ENCODE measurements around the gene RECK.

RECK gene

GRCh38 chr9:36102742-36103495, 66.2 kb downstream of the RECK start:
- Histone ChIP-seq H3K36me3 (ENCODE audit: control insufficient read depth in 4 of 4, insufficient read depth in 4 of 4, low read length in 3 of 4) (no peaks in the 10 kb centered on the region), H3K4me3 (ENCODE audit: control insufficient read depth in 1 of 7, extremely low read depth in 1 of 7, insufficient read depth in 4 of 7, low read depth in 2 of 7, low read length in 6 of 7) (no peak overlapping the region), H3K27ac (ENCODE audit: insufficient read depth in 1 of 2, low read depth in 1 of 2, low read length in 2 of 2, poor library complexity in 1 of 2, severe bottlenecking in 2 of 2) (no peak overlapping the region), H3K4me1 (ENCODE audit: control extremely low read depth in 1 of 4, control insufficient read depth in 4 of 4, insufficient read depth in 4 of 4, low read length in 3 of 4) (peaks cover 0 to 3% (median 0%) of the 10 kb centered on the region in 4 experiments), H3K9me3 (ENCODE audit: control extremely low read depth in 1 of 5, control insufficient read depth in 4 of 5, insufficient read depth in 2 of 5, low read depth in 1 of 5, low read length in 4 of 5) (no peaks in the 10 kb centered on the region), H3K27me3 (replicated peaks in 2 of 5; ENCODE audit: control insufficient read depth in 4 of 5, insufficient read depth in 5 of 5, low read length in 4 of 5) (no peaks in the 10 kb centered on the region)
- WGBS (ENCODE audit: insufficient coverage), result 78% methylated on average over 8 of the region's 10 CpGs
- CTCF ChIA-PET, result interaction anchor here (0.8 to 9.0 kb wide), 31 partner anchors 11 to 282 kb away, joined by 3 to 214 read pairs (median 5); partner anchors contain the start of genes CCIN, CLTA, GLIPR2 and RECK
- POLR2A ChIA-PET, result interaction anchor here (0.7 kb wide), 1 partner anchor 88 kb away, joined by 3 read pairs; the partner anchor contains the start of gene CLTA
- peak; percentile 88 to 93 (median 91) for DNase-seq

- no peaks in the 10 kb centered on the region for H3K4me1 ChIP-seq (ENCODE audit: control extremely low read depth in 1 of 4, control insufficient read depth in 4 of 4, insufficient read depth in 4 of 4, low read length in 3 of 4)
- POLR2A ChIA-PET, result no interaction called here
- no peak overlapping the region for H3K4me3 ChIP-seq (ENCODE audit: control insufficient read depth in 1 of 7, extremely low read depth in 1 of 7, insufficient read depth in 4 of 7, low read depth in 2 of 7, low read length in 6 of 7)
- WGBS (ENCODE audit: insufficient coverage), result 93% methylated on average over 2 of the region's 2 CpGs
- no peak for DNase-seq
- CTCF ChIA-PET, result interaction anchor here (1.5 to 1.6 kb wide), 3 partner anchors 57 to 101 kb away, joined by 4 to 8 read pairs (median 5); no protein-coding TSS in a partner anchor
- H3K36me3 ChIP-seq (ENCODE audit: control insufficient read depth in 4 of 4, insufficient read depth in 4 of 4, low read length in 3 of 4), result peaks cover 0 to 5% (median 0%) of the 10 kb centered on the region in 4 experiments
- no peak overlapping the region for H3K27ac ChIP-seq (ENCODE audit: insufficient read depth in 1 of 2, low read depth in 1 of 2, low read length in 2 of 2, poor library complexity in 1 of 2, severe bottlenecking in 2 of 2)
- H3K9me3 ChIP-seq (ENCODE audit: control extremely low read depth in 1 of 5, control insufficient read depth in 4 of 5, insufficient read depth in 2 of 5, low read depth in 1 of 5, low read length in 4 of 5), result no peaks in the 10 kb centered on the region
- no peaks in the 10 kb centered on the region for H3K27me3 ChIP-seq (replicated peaks in 2 of 5; ENCODE audit: control insufficient read depth in 4 of 5, insufficient read depth in 5 of 5, low read length in 4 of 5)
These were observed 72.4 kb downstream of the RECK start for GRCh38 chr9:36109071-36109470.

- peaks cover 0 to 5% (median 0%) of the 10 kb centered on the region in 4 experiments for H3K36me3 ChIP-seq (ENCODE audit: control insufficient read depth in 4 of 4, insufficient read depth in 4 of 4, low read length in 3 of 4)
- POLR2A ChIA-PET, result no interaction called here
- no peaks in the 10 kb centered on the region for H3K4me1 ChIP-seq (ENCODE audit: control extremely low read depth in 1 of 4, control insufficient read depth in 4 of 4, insufficient read depth in 4 of 4, low read length in 3 of 4)
- no peaks in the 10 kb centered on the region for H3K9me3 ChIP-seq (ENCODE audit: control extremely low read depth in 1 of 5, control insufficient read depth in 4 of 5, insufficient read depth in 2 of 5, low read depth in 1 of 5, low read length in 4 of 5)
- no peak for DNase-seq
- CTCF ChIA-PET, result interaction anchor here (0.7 to 8.4 kb wide), 6 partner anchors 8 to 59 kb away, joined by 3 to 74 read pairs (median 3); partner anchors contain the start of gene CCIN
- no peak overlapping the region for H3K27ac ChIP-seq (ENCODE audit: insufficient read depth in 1 of 2, low read depth in 1 of 2, low read length in 2 of 2, poor library complexity in 1 of 2, severe bottlenecking in 2 of 2)
- no peaks in the 10 kb centered on the region for H3K27me3 ChIP-seq (replicated peaks in 2 of 5; ENCODE audit: control insufficient read depth in 4 of 5, insufficient read depth in 5 of 5, low read length in 4 of 5)
- no CpG with 5 or more reads among the region's 2 CpGs for WGBS (ENCODE audit: insufficient coverage)
- no peak overlapping the region for H3K4me3 ChIP-seq (ENCODE audit: control insufficient read depth in 1 of 7, extremely low read depth in 1 of 7, insufficient read depth in 4 of 7, low read depth in 2 of 7, low read length in 6 of 7)
These were observed 73.7 kb downstream of the RECK start for GRCh38 chr9:36110434-36110833.

GRCh38 chr9:36112516-36112915, 75.8 kb downstream of the RECK start:
- Histone ChIP-seq H3K27me3 (replicated peaks in 2 of 5; ENCODE audit: control insufficient read depth in 4 of 5, insufficient read depth in 5 of 5, low read length in 4 of 5) (no peaks in the 10 kb centered on the region), H3K4me3 (ENCODE audit: control insufficient read depth in 1 of 7, extremely low read depth in 1 of 7, insufficient read depth in 4 of 7, low read depth in 2 of 7, low read length in 6 of 7) (no peak overlapping the region), H3K4me1 (ENCODE audit: control extremely low read depth in 1 of 4, control insufficient read depth in 4 of 4, insufficient read depth in 4 of 4, low read length in 3 of 4) (no peaks in the 10 kb centered on the region), H3K9me3 (ENCODE audit: control extremely low read depth in 1 of 5, control insufficient read depth in 4 of 5, insufficient read depth in 2 of 5, low read depth in 1 of 5, low read length in 4 of 5) (no peaks in the 10 kb centered on the region), H3K27ac (ENCODE audit: insufficient read depth in 1 of 2, low read depth in 1 of 2, low read length in 2 of 2, poor library complexity in 1 of 2, severe bottlenecking in 2 of 2) (no peak overlapping the region), H3K36me3 (ENCODE audit: control insufficient read depth in 4 of 4, insufficient read depth in 4 of 4, low read length in 3 of 4) (peaks cover 0 to 7% (median 2%) of the 10 kb centered on the region in 4 experiments)
- WGBS (ENCODE audit: insufficient coverage), result 90% methylated on average over 3 of the region's 3 CpGs
- no peak for DNase-seq
- ChIA-PET CTCF (interaction anchor here (0.9 to 8.4 kb wide), 5 partner anchors 10 to 218 kb away, joined by 3 to 74 read pairs (median 5); no protein-coding TSS in a partner anchor), POLR2A (interaction anchor here (1.1 kb wide), 1 partner anchor 65 kb away, joined by 4 read pairs; no protein-coding TSS in a partner anchor)

- ChIA-PET POLR2A (no interaction called here), CTCF (interaction anchor here (0.7 to 8.4 kb wide), 5 partner anchors 12 to 53 kb away, joined by 3 to 74 read pairs (median 5); partner anchors contain the start of gene GLIPR2)
- no peaks in the 10 kb centered on the region for H3K4me1 ChIP-seq (ENCODE audit: control extremely low read depth in 1 of 4, control insufficient read depth in 4 of 4, insufficient read depth in 4 of 4, low read length in 3 of 4)
- H3K27ac ChIP-seq (ENCODE audit: insufficient read depth in 1 of 2, low read depth in 1 of 2, low read length in 2 of 2, poor library complexity in 1 of 2, severe bottlenecking in 2 of 2), result no peak overlapping the region
- peaks cover 0 to 11% (median 1%) of the 10 kb centered on the region in 4 experiments for H3K36me3 ChIP-seq (ENCODE audit: control insufficient read depth in 4 of 4, insufficient read depth in 4 of 4, low read length in 3 of 4)
- H3K9me3 ChIP-seq (ENCODE audit: control extremely low read depth in 1 of 5, control insufficient read depth in 4 of 5, insufficient read depth in 2 of 5, low read depth in 1 of 5, low read length in 4 of 5), result no peaks in the 10 kb centered on the region
- WGBS (ENCODE audit: insufficient coverage), result no CpG with 5 or more reads among the region's 2 CpGs
- no peak for DNase-seq
- no peaks in the 10 kb centered on the region for H3K27me3 ChIP-seq (replicated peaks in 2 of 5; ENCODE audit: control insufficient read depth in 4 of 5, insufficient read depth in 5 of 5, low read length in 4 of 5)
- no peak overlapping the region for H3K4me3 ChIP-seq (ENCODE audit: control insufficient read depth in 1 of 7, extremely low read depth in 1 of 7, insufficient read depth in 4 of 7, low read depth in 2 of 7, low read length in 6 of 7)
These were observed 77.3 kb downstream of the RECK start for GRCh38 chr9:36113999-36114398.

- ChIA-PET CTCF (interaction anchor here (1.2 to 8.4 kb wide), 4 partner anchors 15 to 95 kb away, joined by 3 to 74 read pairs (median 10); no protein-coding TSS in a partner anchor), POLR2A (interaction anchor here (0.9 kb wide), 1 partner anchor 1457 kb away, joined by 3 read pairs; no protein-coding TSS in a partner anchor)
- H3K27ac ChIP-seq (ENCODE audit: insufficient read depth in 1 of 2, low read depth in 1 of 2, low read length in 2 of 2, poor library complexity in 1 of 2, severe bottlenecking in 2 of 2), result no peak overlapping the region
- WGBS (ENCODE audit: insufficient coverage), result 95% methylated on average over 2 of the region's 3 CpGs
- no peak overlapping the region for H3K4me3 ChIP-seq (ENCODE audit: control insufficient read depth in 1 of 7, extremely low read depth in 1 of 7, insufficient read depth in 4 of 7, low read depth in 2 of 7, low read length in 6 of 7)
- no peaks in the 10 kb centered on the region for H3K4me1 ChIP-seq (ENCODE audit: control extremely low read depth in 1 of 4, control insufficient read depth in 4 of 4, insufficient read depth in 4 of 4, low read length in 3 of 4)
- no peaks in the 10 kb centered on the region for H3K27me3 ChIP-seq (replicated peaks in 2 of 5; ENCODE audit: control insufficient read depth in 4 of 5, insufficient read depth in 5 of 5, low read length in 4 of 5)
- peaks cover 0 to 11% (median 1%) of the 10 kb centered on the region in 4 experiments for H3K36me3 ChIP-seq (ENCODE audit: control insufficient read depth in 4 of 4, insufficient read depth in 4 of 4, low read length in 3 of 4)
- no peaks in the 10 kb centered on the region for H3K9me3 ChIP-seq (ENCODE audit: control extremely low read depth in 1 of 5, control insufficient read depth in 4 of 5, insufficient read depth in 2 of 5, low read depth in 1 of 5, low read length in 4 of 5)
- no peak for DNase-seq
These were observed 79.9 kb downstream of the RECK start for GRCh38 chr9:36116593-36116992.

- Histone ChIP-seq H3K27ac (ENCODE audit: insufficient read depth in 1 of 2, low read depth in 1 of 2, low read length in 2 of 2, poor library complexity in 1 of 2, severe bottlenecking in 2 of 2) (no peak overlapping the region), H3K9me3 (ENCODE audit: control extremely low read depth in 1 of 5, control insufficient read depth in 4 of 5, insufficient read depth in 2 of 5, low read depth in 1 of 5, low read length in 4 of 5) (no peaks in the 10 kb centered on the region), H3K36me3 (ENCODE audit: control insufficient read depth in 4 of 4, insufficient read depth in 4 of 4, low read length in 3 of 4) (peaks cover 0 to 11% (median 4%) of the 10 kb centered on the region in 4 experiments), H3K4me3 (ENCODE audit: control insufficient read depth in 1 of 7, extremely low read depth in 1 of 7, insufficient read depth in 4 of 7, low read depth in 2 of 7, low read length in 6 of 7) (no peak overlapping the region), H3K4me1 (ENCODE audit: control extremely low read depth in 1 of 4, control insufficient read depth in 4 of 4, insufficient read depth in 4 of 4, low read length in 3 of 4) (no peaks in the 10 kb centered on the region), H3K27me3 (replicated peaks in 2 of 5; ENCODE audit: control insufficient read depth in 4 of 5, insufficient read depth in 5 of 5, low read length in 4 of 5) (no peaks in the 10 kb centered on the region)
- POLR2A ChIA-PET, result no interaction called here
- CTCF ChIA-PET, result interaction anchor here (1.1 to 1.5 kb wide), 2 partner anchors 8 to 10 kb away, joined by 3 to 4 read pairs; no protein-coding TSS in a partner anchor
- no peak for DNase-seq
- WGBS (ENCODE audit: insufficient coverage), result 100% methylated on average over 2 of the region's 2 CpGs
These were observed 81.5 kb downstream of the RECK start for GRCh38 chr9:36118201-36118600.
